GM19043 (cell line): ENCODE measurements around the gene NDE1.
"Not testable (repeated sequence)": the region's sequence is repeated elsewhere in the genome, so short reads cannot be mapped to it uniquely, and the experiment has no call there.

ENCODE experiments used
- ATAC-seq: cut with Tn5 transposase; IDR thresholded peaks from one replicate; pipeline ENCODE4 v1.9.1; 2021; ENCODE audit warnings: low read depth; ENCODE audit not compliant: unreplicated experiment

The NDE1 gene

DNA sequence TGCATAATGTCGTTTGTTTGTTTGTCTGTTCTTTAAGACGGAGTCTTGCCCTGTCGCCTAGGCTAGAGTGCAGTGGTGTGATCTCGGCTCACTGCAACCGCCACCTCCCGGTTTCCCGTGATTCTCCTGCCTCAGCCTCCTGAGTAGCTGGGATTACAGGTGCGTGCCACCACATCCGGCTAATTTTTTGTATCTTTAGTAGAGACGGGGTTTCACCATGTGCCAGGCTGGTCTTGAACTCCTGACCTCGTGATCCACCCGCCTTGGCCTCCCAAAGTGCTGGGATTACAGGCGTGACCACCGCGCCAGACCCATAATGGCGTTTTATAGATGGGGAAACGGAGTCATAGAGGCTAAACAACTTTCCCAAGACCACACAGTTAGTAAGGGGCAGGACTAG is 734 bp upstream of the NDE1 start:
- not testable (repeated sequence) for ATAC-seq

- no peak for ATAC-seq
Observed at GRCh38 chr16:15649727-15650018, 372 bp upstream of the NDE1 start.

DNA sequence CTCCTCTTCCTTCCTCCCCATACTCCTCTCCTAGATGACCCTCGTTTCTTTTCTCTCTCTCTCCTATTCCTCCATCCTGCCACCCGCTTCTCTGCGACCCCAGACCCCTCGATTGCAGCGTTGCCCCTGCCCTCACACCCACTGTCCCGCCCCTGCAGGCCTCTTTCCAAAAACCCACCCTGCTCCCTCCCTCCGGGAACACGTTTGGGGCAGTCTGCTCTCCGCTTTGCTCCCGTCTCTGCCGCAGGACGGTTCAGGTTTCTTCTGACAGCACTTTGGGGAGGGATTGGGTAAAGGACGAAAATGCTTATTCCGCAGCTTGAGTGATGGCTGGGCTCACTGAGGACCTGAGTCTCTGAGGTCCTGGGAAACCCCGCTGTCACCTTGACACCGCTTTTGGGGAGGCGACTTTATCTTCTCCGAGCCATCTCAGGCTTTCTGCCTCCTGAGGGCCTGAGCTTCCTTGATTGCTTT is 690 bp downstream of the NDE1 start:
- no peak for ATAC-seq

- ATAC-seq = no peak
Observed at GRCh38 chr16:15652293-15653001, 2.4 kb downstream of the NDE1 start.

GRCh38 chr16:15653227-15653626 is 3.2 kb downstream of the NDE1 start:
- no peak for ATAC-seq

DNA sequence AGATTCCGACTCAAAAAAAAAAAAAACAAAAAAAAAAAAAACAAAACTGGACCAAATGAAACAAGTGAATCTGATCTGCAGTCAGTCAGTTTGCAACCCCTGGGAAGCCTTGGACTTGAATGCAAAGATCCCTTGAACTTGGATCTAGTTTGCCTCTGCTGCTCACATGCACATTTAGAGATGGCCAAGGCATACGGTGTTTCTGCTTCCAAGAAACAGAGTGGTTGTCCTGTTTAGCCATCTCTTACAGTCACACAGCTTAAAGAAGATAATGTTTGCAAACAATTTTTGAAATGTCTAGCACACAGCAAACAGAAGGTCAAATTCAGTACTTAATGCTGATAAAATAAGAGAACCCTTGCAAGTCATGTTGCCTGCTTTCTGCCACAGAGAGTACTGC is 4.5 kb downstream of the NDE1 start:
- ATAC-seq = no peak

DNA sequence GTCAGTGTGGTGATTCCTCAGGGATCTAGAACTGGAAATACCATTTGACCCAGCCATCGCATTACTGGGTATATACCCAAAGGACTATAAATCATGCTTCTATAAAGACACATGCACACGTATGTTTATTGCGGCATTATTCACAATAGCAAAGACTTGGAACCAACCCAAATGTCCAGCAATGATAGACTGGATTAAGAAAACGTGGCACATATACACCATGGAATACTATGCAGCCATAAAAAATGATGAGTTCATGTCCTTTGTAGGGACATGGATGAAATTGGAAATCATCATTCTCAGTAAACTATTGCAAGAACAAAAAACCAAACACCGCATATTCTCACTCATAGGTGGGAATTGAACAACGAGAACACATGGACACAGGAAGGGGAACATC is 5.5 kb downstream of the NDE1 start:
- not testable (repeated sequence) for ATAC-seq

- no peak for ATAC-seq
Observed at GRCh38 chr16:15658149-15658548, 8.1 kb downstream of the NDE1 start.

DNA sequence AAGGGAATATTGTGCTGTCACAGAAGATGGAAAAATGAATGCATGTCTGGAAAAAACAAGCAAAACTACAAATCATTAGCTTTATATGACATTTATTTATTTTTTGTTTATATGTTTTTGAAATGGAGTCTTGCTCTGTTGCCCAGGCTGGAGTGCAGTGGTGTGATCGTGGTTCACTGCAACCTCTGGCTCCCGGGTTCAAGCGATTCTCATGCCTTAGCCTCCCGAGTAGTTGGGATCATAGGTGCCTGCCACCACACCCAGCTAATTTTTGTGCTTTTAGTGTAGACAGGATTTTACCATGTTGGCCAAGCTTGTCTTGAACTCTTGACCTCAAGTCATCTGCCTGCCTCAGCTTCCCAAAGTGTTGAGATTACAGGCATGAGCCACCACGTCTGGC is 8.5 kb downstream of the NDE1 start:
- no peak for ATAC-seq

DNA sequence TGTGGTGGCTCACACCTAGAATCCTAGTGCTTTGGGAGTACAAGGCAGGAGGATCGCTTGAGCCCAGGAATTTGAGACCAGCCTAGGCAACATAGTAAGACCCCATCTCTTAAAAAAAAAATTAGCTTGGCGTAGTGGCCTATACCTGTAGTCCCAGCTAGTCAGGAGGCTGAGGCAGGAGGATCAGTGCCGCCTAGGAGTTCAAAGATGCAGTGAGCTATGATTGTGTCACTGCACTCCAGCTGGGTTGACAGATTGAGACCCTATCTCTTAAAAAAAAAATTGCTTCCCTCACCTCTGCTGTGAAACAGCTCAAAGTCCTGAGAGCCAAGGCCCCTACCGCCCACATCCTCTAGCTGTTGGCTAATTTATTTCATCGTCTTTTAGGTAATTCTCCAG is 10.2 kb downstream of the NDE1 start:
- no peak for ATAC-seq

- no peak for ATAC-seq
Observed at GRCh38 chr16:15665107-15665506, 15.1 kb downstream of the NDE1 start.

GRCh38 chr16:15667091-15667742 is 17.2 kb downstream of the NDE1 start:
- ATAC-seq = no peak

DNA sequence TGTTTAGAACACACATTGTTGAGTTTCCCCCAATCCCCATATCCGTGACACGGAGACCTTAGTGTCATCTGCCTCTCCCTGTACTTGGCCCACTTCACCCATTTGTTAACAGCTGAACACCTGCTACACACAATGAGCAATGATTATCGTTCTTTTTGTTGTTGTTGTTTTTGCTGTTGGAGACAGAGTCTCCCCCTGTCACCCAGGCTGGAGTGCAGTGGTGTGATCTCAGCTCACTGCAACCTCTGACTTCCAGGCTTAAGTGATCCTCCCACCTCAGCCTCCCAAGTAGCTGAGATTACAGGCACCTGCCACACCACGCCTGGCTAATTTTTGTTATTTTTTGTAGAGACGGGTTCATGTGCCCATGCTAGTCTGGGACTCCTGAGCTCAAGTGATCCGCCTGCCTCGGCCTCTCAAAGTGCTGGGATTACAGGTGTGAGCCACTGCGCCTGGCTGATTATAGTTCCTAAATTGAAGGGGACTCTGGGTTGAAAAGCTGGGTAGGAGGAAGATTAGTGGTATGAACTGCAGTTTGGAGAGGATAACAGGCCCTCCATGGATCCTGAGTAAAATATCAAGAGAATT is 21.6 kb downstream of the NDE1 start:
- ATAC-seq = no peak

- ATAC-seq = not testable (repeated sequence)
Observed at GRCh38 chr16:15672127-15672513, 22.1 kb downstream of the NDE1 start.

GRCh38 chr16:15672514-15673167 is 22.6 kb downstream of the NDE1 start:
- ATAC-seq = no peak

DNA sequence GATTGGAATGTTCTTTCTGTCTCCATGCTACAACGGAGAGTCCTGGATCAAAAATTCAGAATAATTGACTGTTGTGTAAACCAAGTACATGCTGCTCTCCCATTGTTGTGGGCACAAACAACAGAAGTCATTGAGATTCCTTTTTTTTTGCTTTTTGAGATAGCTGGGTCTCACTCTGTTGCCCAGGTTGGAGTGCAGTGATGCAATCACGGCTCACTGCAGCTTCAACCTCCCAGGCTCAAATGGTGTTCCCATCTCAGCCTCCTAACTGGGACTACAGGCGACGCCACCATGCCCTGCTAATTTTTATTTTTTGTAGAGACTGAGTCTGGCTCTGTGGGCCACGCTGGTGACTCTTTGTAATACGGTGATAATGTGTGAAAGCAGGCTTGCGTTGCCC is 24.5 kb downstream of the NDE1 start:
- no peak for ATAC-seq

GRCh38 chr16:15676506-15676905 is 26.5 kb downstream of the NDE1 start:
- ATAC-seq = no peak

DNA sequence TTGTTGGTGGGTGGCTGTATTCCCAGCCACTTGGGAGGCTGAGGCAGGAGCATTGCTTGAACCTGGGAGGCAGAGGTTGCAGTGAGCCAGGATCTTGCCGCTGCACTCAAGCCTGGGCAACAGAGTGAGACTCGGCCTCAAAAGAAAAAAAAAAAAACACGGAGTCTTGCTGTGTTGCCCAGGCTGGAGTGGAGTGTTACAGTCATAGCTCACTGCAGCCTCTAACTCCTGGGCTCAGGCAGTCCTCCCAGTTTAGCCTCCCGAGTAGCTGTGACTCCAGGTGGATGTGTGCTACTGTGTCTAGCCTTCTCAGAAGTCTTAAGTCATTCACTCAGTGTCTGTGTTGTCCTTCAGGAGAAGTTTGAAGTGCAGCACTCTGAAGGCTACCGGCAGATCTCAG is 27.4 kb downstream of the NDE1 start:
- no peak for ATAC-seq

DNA sequence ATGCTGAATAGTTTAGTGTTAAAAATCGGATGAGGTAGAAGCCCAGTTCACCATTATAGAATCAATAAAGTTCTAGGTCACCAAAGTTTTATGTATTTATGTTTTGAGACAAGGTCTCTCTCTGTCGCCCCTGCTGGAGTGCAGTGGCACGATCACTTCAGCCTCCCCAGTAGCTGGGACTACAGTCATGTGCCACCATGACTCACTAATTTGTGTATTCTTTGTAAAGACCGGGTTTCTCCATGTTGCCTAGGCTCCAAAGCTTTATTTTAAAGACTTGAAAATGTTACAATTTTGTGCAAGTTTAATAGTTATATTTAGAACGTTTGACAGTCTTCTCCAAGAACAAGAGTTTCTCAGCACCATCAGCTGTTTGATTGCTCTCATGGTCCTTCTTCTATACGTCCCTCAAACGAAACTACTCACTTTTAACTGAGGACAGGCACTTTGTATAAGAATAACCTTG is 32.1 kb downstream of the NDE1 start:
- no peak for ATAC-seq

DNA sequence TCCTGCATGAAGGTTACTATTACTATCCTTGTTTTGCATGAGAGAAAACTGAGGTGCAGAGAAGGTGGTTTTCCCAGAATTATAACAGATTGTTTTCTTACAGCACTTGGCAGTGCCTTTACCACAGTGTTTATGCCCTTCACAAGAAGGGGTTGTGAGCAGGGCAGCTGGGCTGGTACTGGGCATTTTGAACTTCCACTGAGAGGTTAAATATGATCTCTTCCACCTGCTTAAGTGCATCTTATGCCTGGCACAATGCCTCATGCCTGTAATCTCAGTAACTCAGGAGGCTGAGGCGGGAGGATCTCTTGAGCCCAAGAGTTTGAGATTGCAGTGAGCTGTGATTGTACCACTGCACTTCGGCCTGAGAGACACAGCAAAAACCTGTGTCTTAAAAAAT is 36.2 kb downstream of the NDE1 start:
- ATAC-seq = no peak

GRCh38 chr16:15689290-15689689 is 39.2 kb downstream of the NDE1 start:
- no peak for ATAC-seq

GRCh38 chr16:15690296-15690695 is 40.3 kb downstream of the NDE1 start:
- no peak for ATAC-seq
